Omental fat pad (tissue), 4 donors: Measurements from ENCODE around the gene TAC4. TPM values are rescaled to one million over a fixed set of nuclear protein-coding genes. Genes with fewer than 3 reads are reported as not detected.

Source experiments
- ATAC-seq: fragments of 150-250 bp; one replicate; pipeline ENCODE4 v1.9.1; 2016; ENCODE audit warnings: mild to moderate bottlenecking, moderate library complexity; ENCODE audit not compliant: low FRiP score
- DNase-seq: peaks from one replicate; pipeline ENCODE4 v3.0.0-alpha.2; 2019; ENCODE audit warnings: low spot score
- total RNA-seq, 4 donors: library from RNA; depleted of rRNA; stranded (reverse); fragments of >200 nt; gene quantifications; one replicate each; pipeline ENCODE4 v1.1.0, GENCODE V29; 2016
- TF ChIP-seq, protein P1 (sequence below), 3 donors: fragments of 450-650 bp; IDR thresholded peaks; one replicate each; pipeline ENCODE4 v1.5.1; 2016 to 2017; ENCODE audit warnings: antibody characterized with exemption in 3 of 3, mild to moderate bottlenecking in 3 of 3, moderate library complexity in 2 of 3

The TAC4 gene
- total RNA-seq, 4 donors from 2014 or later: not detected

DNA sequence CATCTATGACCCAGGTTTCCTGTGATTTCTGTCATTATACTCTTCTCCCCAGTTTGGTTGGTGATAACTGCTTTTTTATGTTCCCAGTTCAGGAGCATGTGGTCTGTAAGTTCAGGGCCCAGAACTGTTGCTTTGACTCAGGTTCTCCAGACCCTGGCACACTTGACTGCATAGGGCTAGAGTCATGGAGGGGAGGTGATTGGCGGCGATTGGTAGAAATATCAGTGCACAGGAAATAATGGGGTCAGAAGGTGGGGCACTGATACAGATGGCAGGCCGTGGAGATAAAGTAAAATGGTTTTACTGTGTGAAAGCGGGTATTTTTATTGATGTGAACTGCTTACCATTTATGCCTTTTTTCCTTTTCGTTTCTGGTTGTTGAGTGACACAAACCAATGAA, 28.7 kb downstream of the TAC4 start:
- TF ChIP-seq, protein P1, sequence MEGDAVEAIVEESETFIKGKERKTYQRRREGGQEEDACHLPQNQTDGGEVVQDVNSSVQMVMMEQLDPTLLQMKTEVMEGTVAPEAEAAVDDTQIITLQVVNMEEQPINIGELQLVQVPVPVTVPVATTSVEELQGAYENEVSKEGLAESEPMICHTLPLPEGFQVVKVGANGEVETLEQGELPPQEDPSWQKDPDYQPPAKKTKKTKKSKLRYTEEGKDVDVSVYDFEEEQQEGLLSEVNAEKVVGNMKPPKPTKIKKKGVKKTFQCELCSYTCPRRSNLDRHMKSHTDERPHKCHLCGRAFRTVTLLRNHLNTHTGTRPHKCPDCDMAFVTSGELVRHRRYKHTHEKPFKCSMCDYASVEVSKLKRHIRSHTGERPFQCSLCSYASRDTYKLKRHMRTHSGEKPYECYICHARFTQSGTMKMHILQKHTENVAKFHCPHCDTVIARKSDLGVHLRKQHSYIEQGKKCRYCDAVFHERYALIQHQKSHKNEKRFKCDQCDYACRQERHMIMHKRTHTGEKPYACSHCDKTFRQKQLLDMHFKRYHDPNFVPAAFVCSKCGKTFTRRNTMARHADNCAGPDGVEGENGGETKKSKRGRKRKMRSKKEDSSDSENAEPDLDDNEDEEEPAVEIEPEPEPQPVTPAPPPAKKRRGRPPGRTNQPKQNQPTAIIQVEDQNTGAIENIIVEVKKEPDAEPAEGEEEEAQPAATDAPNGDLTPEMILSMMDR (IDR thresholded peaks at IDR 0.05): no peak
- ATAC-seq (no peak), DNase-seq (no peak)

- no peak for ATAC-seq
- no peak for DNase-seq
- TF ChIP-seq, protein P1 (IDR thresholded peaks at IDR 0.05): no peak
Observed at GRCh38 chr17:49817993-49818392, 29.9 kb downstream of the TAC4 start.

- TF ChIP-seq, protein P1 (IDR thresholded peaks at IDR 0.05): no peak
- DNase-seq: no peak
- no peak for ATAC-seq
Observed at GRCh38 chr17:49815761-49816281, 32.0 kb downstream of the TAC4 start.

GRCh38 chr17:49814781-49815529, 32.9 kb downstream of the TAC4 start:
- ATAC-seq (no peak), DNase-seq (no peak)
- TF ChIP-seq, protein P1 (IDR thresholded peaks at IDR 0.05): no peak

- DNase-seq (no peak), ATAC-seq (no peak)
- TF ChIP-seq, protein P1 (IDR thresholded peaks at IDR 0.05): no peak
Observed at GRCh38 chr17:49809056-49809455, 38.8 kb downstream of the TAC4 start.

DNA sequence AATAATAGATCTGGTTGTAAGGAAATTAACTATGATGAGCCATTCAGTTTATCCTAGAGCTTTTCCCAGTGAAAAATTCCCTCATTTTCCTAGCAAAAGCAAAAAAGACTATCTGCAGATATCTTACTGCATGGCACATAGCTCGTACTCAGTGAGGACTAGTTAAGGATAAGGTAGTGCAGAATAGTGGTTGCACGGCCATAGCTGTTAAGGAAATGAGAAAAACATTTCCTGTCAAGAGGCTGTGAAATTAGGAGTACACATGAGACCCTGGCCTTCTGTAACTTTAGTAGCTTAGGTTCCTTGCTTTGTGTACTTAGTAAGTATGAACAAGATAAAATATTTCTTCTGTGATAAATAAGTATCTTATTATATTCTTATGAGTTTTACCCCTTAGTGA, 49.1 kb downstream of the TAC4 start:
- TF ChIP-seq, protein P1 (IDR thresholded peaks at IDR 0.05): no peak
- DNase-seq: no peak
- no peak for ATAC-seq

DNA sequence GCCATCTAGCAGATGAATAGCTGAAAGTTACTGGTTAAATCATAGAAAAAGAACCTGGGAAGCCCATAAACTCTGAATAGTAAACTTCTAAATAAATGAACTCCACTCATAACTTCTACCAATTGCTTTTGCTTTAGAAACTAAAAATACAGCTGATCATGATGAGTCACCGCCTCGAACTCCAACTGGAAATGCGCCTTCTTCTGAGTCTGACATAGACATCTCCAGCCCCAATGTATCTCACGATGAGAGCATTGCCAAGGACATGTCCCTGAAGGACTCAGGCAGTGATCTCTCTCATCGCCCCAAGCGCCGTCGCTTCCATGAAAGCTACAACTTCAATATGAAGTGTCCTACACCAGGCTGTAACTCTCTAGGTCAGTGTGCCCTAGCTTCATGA, 49.7 kb downstream of the TAC4 start:
- TF ChIP-seq, protein P1 (IDR thresholded peaks at IDR 0.05): no peak
- DNase-seq (no peak), ATAC-seq (no peak)
